DMS153 treated with DMSO at 0.1 percent for 48 hours (cell line): ENCODE data around the gene OR4C5.
"Not testable (repeated sequence)": the region's sequence is repeated elsewhere in the genome, so short reads cannot be mapped to it uniquely, and the experiment has no call there.

ENCODE experiments used
- DNase-seq: peaks from one replicate; lab custom pipeline; 2025; ENCODE audit not compliant: unreplicated experiment; lab: John Stamatoyannopoulos, UW

OR4C5 gene

GRCh38 chr11:48366365-48366764 lies at the start of gene OR4C5:
Gene OR4C5 (minus strand): TSS chr11:48366465. CDS start chr11:48366465, 0 bp downstream.
- no peak for DNase-seq

GRCh38 chr11:48384670-48385069 lies 18.4 kb upstream of the OR4C5 start:
- DNase-seq = no peak

- not testable (repeated sequence) for DNase-seq
Measured at GRCh38 chr11:48384151-48384550, 17.9 kb upstream of the OR4C5 start.

- not testable (repeated sequence) for DNase-seq
Measured at GRCh38 chr11:48361289-48361688, 5.0 kb downstream of the OR4C5 start.

GRCh38 chr11:48354677-48355076 lies 11.6 kb downstream of the OR4C5 start:
- DNase-seq = no peak

DNA sequence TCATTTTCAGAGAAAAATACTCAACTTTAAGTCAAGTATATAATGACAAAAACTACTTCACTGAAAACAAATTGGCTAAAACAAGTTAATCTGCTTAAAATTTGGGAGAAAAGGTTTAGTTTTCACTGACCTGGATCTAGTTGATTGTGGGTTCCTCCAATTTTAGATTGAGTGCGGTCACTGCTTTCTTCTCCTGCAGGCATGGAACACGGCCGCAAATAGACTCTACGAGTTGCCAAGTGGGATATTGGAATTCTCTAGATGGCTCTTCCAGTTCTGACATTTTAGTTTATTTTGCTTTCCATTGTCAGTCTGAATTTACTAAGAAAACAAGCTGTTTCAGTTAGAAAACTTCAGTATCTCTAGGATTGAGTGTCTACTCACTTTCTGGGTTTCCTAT lies 12.3 kb downstream of the OR4C5 start:
- DNase-seq = no peak

GRCh38 chr11:48346286-48346685 lies 20.0 kb downstream of the OR4C5 start:
- not testable (repeated sequence) for DNase-seq

DNA sequence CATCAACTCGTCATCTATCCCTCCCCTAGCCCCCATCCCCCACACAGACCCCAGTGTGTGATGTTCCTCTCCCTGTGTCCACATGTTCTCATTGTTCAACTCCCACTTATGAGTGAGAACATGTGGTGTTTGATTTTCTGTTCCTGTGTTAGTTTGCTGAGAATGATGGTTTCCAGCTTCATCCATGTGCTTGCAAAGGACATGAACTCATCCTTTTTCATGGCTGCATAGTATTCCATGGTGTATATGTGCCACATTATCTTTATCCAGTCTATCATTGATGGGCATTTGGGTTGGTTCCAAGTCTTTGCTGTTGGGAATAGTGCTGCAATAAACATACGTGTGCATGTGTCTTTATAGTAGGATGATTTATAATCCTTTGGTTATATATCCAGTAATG lies 23.8 kb downstream of the OR4C5 start:
- not testable (repeated sequence) for DNase-seq

DNA sequence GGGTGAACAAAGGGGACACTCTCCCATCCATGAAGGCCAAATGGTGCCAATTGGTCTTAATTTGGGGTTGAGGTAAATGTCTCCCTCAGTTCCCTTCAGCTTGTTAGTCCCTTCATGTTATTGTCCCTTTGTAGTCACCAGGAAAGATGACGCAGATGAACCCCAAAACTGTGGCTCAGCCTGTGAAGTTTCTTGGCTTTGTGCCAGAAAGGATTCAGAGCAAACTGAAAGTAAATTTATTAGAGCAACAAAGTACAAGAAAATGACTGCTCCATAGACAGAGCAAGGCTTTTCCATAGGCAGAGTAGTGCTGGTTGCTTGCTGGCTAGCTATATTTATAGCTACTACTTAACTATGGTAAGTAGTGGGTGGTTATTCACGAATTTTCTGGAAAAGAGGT lies 24.8 kb downstream of the OR4C5 start:
- DNase-seq = no peak

DNA sequence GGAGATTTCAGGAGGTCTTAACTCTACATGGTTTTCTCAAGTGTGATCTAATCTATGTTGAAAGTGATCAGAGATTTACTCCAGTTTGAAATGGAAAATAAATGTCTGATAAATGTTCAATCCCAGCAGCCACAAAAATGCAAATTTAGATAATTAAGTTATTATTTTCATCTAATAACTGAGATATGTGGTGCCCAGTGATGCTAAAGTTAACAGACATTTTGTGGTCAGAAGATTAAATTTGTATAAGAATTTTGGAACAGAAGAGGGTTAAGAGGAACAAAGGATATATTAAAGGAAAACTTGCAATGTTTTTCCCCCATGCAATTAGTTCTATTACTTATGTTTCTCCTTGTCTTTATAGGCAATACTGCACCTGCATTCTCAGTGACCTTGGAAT lies 41.6 kb downstream of the OR4C5 start, which contains the start of gene OR4C3:
Gene OR4C3 (plus strand): TSS at position 301 of the 400 bp plus-strand sequence. CDS start 102 bp downstream, outside the sequence.
- not testable (repeated sequence) for DNase-seq

DNA sequence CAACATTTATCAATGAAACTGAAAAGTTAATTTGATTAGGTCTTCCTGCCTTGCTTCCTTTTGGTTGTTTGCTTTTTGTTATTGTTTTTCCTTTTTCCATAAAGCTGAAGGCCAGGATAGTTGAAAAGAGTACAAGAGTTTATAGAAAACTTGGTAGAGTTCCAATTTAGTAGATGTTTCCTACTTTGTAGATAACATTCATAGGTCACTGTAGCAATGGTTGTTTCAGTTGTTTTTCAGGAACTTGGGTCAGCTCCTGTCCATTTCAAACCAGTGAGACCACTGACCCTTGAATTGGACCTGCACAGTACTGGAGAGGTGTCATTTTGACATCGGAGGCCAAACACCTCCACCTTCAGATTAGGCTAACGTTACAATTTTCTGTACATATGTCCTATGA lies 46.5 kb downstream of the OR4C5 start:
- DNase-seq = not testable (repeated sequence)
